Kidney capillary endothelial cell (primary cell): ENCODE data around the gene OR8G5.
"Not testable (repeated sequence)": the region's sequence is repeated elsewhere in the genome, so short reads cannot be mapped to it uniquely, and the experiment has no call there.

Source experiments
- DNase-seq: peaks from one replicate; pipeline ENCODE4 v3.0.0-alpha.2; 2018; ENCODE audit warnings: low spot score

Gene OR8G5, protein sequence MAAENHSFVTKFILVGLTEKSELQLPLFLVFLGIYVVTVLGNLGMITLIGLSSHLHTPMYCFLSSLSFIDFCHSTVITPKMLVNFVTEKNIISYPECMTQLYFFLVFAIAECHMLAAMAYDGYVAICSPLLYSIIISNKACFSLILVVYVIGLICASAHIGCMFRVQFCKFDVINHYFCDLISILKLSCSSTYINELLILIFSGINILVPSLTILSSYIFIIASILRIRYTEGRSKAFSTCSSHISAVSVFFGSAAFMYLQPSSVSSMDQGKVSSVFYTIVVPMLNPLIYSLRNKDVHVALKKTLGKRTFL

GRCh38 chr11:124256076-124256475 is at the start of gene OR8G5:
TSS of gene OR8G5 (plus strand) at chr11:124256376. CDS start at chr11:124264932, 8,556 bp downstream.
- DNase-seq = no peak

- no peak for DNase-seq
Observed at GRCh38 chr11:124207102-124207792, 48.9 kb upstream of the OR8G5 start.

DNA sequence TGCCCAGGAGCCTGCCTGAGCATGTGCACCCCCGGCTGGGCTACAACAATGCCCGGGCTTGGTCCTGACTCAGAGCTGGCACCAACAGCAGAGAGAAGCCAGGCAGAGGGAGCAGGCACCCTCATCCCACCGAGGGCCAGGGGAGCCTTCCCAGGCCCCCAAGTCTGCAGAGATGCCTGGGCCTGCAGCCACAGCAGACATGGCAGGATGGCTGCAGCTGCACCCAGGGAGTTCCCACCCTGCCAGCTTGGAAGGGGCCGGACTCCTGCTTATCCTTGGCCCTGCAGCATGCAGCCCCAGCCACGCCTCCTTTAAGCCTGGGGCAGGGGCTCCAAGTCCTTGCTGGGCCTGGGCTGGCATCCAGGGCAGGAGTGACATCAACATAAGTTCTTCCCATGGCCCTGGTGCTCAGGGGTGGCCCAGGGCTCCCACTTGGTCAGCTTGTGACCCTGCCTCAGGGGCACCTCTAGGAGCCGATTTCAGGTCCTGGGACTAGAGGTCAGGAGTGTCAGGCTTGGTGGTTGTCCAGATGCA is 46.3 kb upstream of the OR8G5 start:
- no peak for DNase-seq

DNA sequence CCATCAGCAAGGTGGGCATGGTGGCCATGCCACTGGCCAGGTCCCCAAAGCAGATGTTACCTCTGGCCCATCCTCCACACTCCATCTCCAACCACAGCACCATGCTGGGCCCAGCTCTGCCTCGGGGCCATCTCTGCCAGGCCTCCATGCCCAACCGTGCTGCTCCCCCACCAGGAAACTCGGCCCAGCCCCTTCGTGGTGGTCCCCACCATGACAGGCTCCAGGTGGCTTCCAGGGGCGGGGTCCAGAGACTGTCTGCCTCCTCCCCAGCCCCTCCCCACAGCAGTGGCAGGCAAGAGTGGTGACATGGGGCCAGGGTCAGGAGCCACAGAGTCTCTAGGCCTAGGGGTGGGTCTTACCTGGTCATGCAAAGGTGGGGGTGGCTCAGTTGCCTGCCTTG is 45.8 kb upstream of the OR8G5 start:
- DNase-seq = no peak

DNA sequence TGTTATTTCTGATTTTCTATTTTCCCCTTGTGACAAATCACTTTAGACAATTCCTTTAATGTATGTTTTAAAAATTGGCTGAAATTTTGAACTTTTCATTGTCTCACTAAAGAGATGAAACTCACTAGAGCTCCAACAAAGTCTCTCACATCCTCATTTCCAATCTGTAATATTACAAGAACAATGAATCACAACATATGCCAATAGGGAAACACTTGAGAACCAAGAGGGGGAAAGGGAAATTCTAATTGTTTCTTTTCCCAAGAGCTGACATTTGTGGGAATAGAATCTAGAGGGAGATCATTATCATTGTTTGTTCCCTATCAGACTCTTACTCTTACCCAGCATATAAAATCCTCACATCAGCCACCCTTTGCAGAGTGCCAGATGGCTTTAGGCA is 44.9 kb upstream of the OR8G5 start:
- DNase-seq = no peak

- no peak for DNase-seq
Observed at GRCh38 chr11:124214027-124214426, 42.1 kb upstream of the OR8G5 start.

DNA sequence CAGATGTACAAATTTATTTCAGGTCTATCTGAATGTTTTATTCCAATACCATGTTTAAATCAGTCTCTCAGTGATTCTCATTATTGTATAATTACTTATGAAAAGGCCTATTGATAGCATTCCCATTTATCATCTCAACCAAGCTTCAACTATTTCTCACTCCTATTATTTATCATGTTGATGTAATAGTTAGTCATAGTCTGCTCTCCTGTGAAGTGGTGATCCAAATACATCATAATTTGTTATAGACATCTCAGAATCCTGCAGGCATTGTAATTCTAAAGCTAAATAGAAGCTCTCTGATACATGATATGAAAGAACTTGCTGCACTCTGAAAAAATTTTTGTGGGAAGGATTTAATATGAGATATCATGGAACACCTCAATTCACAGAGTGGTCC is 37.0 kb upstream of the OR8G5 start:
- no peak for DNase-seq

DNA sequence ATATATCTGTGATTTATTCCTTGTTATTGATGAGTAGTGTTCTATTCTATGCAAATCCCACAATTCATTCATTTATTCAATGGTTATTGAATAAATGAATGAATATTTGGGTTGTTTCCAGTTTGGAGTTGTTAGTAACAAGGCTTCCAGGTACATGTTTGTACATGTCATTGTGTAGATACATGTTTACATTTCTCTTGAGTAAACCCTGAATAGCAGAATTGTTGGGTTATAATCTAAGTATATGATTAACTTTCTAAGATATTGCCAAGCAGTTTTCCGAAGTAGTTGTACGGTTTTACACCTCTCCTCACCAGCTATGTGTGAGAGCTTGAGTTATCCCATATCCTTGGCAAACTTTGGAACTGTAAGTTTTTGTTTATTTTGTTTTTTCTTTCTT is 33.8 kb upstream of the OR8G5 start:
- DNase-seq = no peak

DNA sequence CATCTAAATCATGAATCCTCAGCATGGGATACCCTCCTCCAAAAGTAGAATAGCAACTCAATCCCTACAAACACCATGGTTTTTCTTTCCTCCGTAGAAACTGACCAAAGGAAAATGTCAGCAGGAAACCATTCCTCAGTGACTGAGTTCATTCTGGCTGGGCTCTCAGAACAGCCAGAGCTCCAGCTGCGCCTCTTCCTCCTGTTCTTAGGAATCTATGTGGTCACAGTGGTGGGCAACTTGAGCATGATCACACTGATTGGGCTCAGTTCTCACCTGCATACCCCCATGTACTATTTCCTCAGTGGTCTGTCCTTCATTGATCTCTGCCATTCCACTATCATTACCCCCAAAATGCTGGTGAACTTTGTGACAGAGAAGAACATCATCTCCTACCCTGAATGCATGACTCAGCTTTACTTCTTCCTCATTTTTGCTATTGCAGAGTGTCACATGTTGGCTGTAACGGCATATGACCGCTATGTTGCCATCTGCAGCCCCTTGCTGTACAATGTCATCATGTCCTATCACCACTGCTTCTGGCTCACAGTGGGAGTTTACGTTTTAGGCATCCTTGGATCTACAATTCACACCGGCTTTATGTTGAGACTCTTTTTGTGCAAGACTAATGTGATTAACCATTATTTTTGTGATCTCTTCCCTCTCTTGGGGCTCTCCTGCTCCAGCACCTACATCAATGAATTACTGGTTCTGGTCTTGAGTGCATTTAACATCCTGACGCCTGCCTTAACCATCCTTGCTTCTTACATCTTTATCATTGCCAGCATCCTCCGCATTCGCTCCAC is 31.4 kb upstream of the OR8G5 start:
- not testable (repeated sequence) for DNase-seq

DNA sequence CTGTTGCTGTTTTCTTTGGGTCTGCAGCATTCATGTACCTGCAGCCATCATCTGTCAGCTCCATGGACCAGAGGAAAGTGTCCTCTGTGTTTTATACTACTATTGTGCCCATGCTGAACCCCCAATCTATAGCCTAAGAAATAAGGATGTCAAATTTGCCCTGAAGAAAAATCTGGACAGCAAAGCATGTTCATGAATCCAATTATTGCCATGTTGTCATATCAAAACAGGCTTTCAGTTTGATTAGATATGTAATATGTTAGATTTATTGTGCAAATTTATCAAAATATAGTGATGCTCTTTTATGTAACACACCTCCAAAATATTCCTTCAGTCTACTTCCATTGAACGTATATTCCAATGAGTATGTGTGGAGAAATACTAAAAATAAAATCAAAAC is 30.7 kb upstream of the OR8G5 start:
- DNase-seq = no peak

GRCh38 chr11:124233376-124233775 is 22.8 kb upstream of the OR8G5 start:
- no peak for DNase-seq

DNA sequence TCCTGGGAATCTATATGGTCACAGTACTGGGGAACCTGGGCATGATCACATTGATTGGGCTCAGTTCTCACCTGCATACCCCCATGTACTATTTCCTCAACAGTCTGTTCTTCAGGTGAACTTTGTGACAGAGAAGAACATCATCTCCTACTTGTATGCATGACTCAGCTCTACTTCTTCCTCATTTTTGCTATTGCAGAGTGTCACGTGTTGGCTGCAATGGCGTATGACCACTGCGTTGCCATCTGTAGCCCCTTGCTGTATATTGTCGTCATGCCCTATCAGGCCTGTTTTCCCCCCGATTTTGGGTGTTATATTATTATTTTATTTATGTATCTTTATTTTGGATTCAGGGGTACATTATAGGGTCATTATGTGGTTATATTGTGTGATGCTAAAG is 17.7 kb upstream of the OR8G5 start:
- no peak for DNase-seq

GRCh38 chr11:124240621-124241397 is 15.4 kb upstream of the OR8G5 start, which contains the start of gene OR8G1:
TSS of gene OR8G1 (plus strand) at chr11:124241095. CDS start at chr11:124249676, 8,581 bp downstream.
- DNase-seq = no peak

DNA sequence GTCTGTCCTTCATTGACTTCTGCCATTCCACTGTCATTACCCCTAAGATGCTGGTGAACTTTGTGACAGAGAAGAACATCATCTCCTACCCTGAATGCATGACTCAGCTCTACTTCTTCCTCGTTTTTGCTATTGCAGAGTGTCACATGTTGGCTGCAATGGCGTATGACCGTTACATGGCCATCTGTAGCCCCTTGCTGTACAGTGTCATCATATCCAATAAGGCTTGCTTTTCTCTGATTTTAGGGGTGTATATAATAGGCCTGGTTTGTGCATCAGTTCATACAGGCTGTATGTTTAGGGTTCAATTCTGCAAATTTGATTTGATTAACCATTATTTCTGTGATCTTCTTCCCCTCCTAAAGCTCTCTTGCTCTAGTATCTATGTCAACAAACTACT is 6.3 kb upstream of the OR8G5 start:
- not testable (repeated sequence) for DNase-seq

- DNase-seq = not testable (repeated sequence)
Observed at GRCh38 chr11:124265041-124265440, 8.9 kb downstream of the OR8G5 start.

DNA sequence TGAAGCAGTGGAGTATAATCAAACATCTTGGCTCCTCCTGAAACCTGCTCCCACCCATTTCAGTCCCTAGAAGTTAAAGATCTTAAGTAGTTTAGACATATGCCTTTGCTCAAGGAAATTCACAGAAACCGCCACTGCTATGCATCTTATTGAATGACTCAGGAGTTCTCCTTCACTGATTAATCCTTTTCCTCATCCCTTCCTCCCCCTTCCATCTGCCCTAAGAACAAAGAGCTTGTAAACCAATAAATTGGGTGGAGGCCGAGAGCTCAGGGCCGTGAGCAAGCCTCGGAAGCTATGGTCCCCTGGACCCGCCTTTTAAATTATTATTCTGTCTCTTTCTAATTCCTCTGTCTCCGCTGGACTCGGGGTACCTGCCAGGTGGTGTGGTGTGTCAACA is 14.7 kb downstream of the OR8G5 start:
- DNase-seq = not testable (repeated sequence)

DNA sequence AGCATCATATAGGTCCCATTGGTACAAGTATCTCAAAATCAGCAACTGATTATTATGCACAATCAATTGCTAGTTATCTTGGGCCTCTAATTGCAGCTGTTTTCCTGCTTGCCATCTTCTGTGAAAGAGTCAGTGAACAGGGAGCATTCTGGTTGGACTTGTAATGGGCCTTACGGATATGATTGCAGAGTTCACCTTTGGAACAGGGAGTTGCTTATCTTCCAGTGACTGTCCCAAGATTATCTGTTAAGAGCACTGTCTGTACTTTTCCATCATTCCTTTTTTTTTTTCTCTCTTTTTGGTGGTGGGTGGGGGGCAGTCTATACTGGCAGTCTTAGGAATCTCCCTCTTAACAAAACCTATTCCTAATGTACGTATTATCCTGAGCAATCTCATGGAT is 17.8 kb downstream of the OR8G5 start:
- no peak for DNase-seq

- DNase-seq = no peak
Observed at GRCh38 chr11:124276081-124276480, 19.9 kb downstream of the OR8G5 start.

DNA sequence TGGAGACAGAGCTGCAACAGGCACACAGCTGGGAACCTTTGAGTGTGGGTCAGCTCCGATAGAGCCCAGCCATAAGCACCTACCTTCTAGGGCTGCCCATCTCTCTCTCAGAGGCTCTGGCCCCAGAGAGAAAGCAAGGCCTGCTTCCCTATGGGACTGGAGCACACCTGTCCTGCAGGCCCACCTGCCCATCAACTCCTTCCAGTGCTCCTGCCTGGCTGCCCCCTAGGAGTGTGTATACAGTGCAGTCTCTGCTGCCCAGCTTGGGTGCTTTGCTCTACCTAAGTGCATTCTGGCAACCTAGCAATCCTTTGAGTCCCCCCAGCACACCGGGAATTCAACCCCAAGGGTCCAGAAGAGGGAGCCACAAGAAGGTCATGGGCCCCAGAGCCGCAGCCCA is 21.0 kb downstream of the OR8G5 start:
- no peak for DNase-seq

GRCh38 chr11:124277804-124278203 is 21.6 kb downstream of the OR8G5 start:
- no peak for DNase-seq

DNA sequence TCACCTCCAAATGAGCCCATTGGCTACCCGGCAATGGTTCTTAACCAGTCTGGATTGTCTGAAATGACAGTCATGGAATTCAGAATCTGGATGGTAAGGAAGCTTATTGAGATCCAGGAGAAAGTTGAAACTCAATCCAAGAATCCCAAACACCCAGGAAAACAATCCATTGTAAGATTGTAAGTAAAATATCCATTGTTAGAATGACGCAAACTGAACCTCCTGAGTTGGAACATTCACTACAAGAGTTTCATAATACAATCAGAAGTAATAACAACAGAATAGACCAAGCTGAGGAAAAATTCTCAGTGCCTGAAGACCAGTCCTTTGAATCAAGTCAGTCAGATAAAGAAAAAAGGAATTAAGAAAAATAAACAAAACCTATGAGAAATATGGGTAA is 22.1 kb downstream of the OR8G5 start:
- no peak for DNase-seq
